Erythroblast (primary cell): ENCODE results near the gene GPR37L1.
"Not testable (repeated sequence)": the region's sequence is repeated elsewhere in the genome, so short reads cannot be mapped to it uniquely, and the experiment has no call there.

ENCODE experiments used
- DNase-seq, 2 experiments: peaks; one replicate each; lab custom pipeline; 2025; lab: John Stamatoyannopoulos, UW
- GATA1 ChIP-seq: IDR thresholded peaks from 2 replicates; pipeline ENCODE4 v1.6.1; 2011; ENCODE audit warnings: low read depth, mild to moderate bottlenecking, control low read depth, low read length, moderate library complexity
- POLR2A ChIP-seq: IDR thresholded peaks from 2 replicates; pipeline ENCODE4 v1.6.1; 2011; ENCODE audit warnings: mild to moderate bottlenecking, low read length

Gene GPR37L1

GRCh38 chr1:202168861-202169260 lies 46.1 kb downstream of the GPR37L1 start:
- no peak for DNase-seq
- TF ChIP-seq POLR2A, result no peak
- TF ChIP-seq GATA1, result no peak

- no peak for DNase-seq
- TF ChIP-seq POLR2A (no peak), GATA1 (no peak)
These were observed 48.0 kb downstream of the GPR37L1 start for GRCh38 chr1:202170726-202171125.

- DNase-seq, result no peak
- TF ChIP-seq GATA1, result no peak
- TF ChIP-seq POLR2A, result no peak
These were observed 48.7 kb downstream of the GPR37L1 start for GRCh38 chr1:202171292-202172014.

GRCh38 chr1:202172015-202172355 lies 49.3 kb downstream of the GPR37L1 start:
- TF ChIP-seq POLR2A (no peak), GATA1 (no peak)
- DNase-seq, result peak; percentile 16 to 31

GRCh38 chr1:202173993-202174392 lies 51.3 kb downstream of the GPR37L1 start:
- TF ChIP-seq GATA1, result no peak
- no peak for TF ChIP-seq POLR2A
- no peak for DNase-seq

- TF ChIP-seq POLR2A (no peak), GATA1 (no peak)
These were observed 54.5 kb downstream of the GPR37L1 start for GRCh38 chr1:202176949-202177927.

GRCh38 chr1:202179828-202180750 lies 57.4 kb downstream of the GPR37L1 start:
- DNase-seq, result no peak
- TF ChIP-seq POLR2A (no peak), GATA1 (no peak)

More at GRCh38 chr1:202176949-202177927, 54.5 kb downstream of the GPR37L1 start:
- no peak for DNase-seq

- not testable (repeated sequence) for DNase-seq
These were observed 58.0 kb downstream of the GPR37L1 start for GRCh38 chr1:202180751-202181139.

GRCh38 chr1:202181586-202181985 lies 58.9 kb downstream of the GPR37L1 start:
- no peak for TF ChIP-seq GATA1
- no peak for TF ChIP-seq POLR2A
- DNase-seq, result no peak

GRCh38 chr1:202182040-202182877 lies 59.5 kb downstream of the GPR37L1 start:
- DNase-seq, result no peak
- TF ChIP-seq GATA1 (no peak), POLR2A (no peak)
